Activated T-helper 1 cell treated with anti-CD3 and anti-CD28 coated beads, Interleukin-2, amount 50 U/mL, for 16 hours (primary cell): ENCODE data around the gene TNXB.
"Not testable (repeated sequence)": the region's sequence is repeated elsewhere in the genome, so short reads cannot be mapped to it uniquely, and the experiment has no call there.

Experiments
- DNase-seq, 2 donors: peaks; one replicate each; pipeline ENCODE4 v3.0.0-alpha.2; 2020; ENCODE audit warnings: low read depth in 1 of 2, low spot score in 1 of 2

TNXB gene

GRCh38 chr6:32109114-32109764 lies at the start of gene TNXB:
Gene TNXB, minus strand, starts transcription at chr6:32109338. Its CDS starts 11,140 bp downstream, at chr6:32098198.
- no peak for DNase-seq

GRCh38 chr6:32158052-32158451 lies 48.9 kb upstream of the TNXB start:
- no peak for DNase-seq

- DNase-seq = no peak
Measured at GRCh38 chr6:32156891-32157290, 47.8 kb upstream of the TNXB start.

- peak; percentile 16 to 28 for DNase-seq
Measured at GRCh38 chr6:32154514-32155161, 45.5 kb upstream of the TNXB start.

GRCh38 chr6:32153564-32154513 lies 44.7 kb upstream of the TNXB start, which contains the start of gene PPT2:
Gene PPT2, plus strand, starts transcription at chr6:32154141. Its CDS starts 454 bp downstream, at chr6:32154595.
- DNase-seq = peak; percentile 28 to 36

GRCh38 chr6:32152769-32153563 lies 43.8 kb upstream of the TNXB start:
- no peak for DNase-seq

GRCh38 chr6:32151863-32152768 lies 43.0 kb upstream of the TNXB start, which contains the start of gene PRRT1:
Gene PRRT1, minus strand, starts transcription at chr6:32151939. Its CDS starts 112 bp downstream, at chr6:32151827.
- no peak for DNase-seq

- no peak for DNase-seq
Measured at GRCh38 chr6:32151181-32151862, 42.2 kb upstream of the TNXB start.

- no peak for DNase-seq
Measured at GRCh38 chr6:32149932-32150870, 41.1 kb upstream of the TNXB start.

GRCh38 chr6:32149092-32149755 lies 40.1 kb upstream of the TNXB start:
- no peak for DNase-seq

- DNase-seq = peak; percentile 25 to 52
Measured at GRCh38 chr6:32148289-32149091, 39.4 kb upstream of the TNXB start.

- no peak for DNase-seq
Measured at GRCh38 chr6:32147401-32148132, 38.4 kb upstream of the TNXB start.

- DNase-seq = no peak
Measured at GRCh38 chr6:32146687-32147086, 37.5 kb upstream of the TNXB start.

GRCh38 chr6:32146287-32146686 lies 37.1 kb upstream of the TNXB start:
- DNase-seq = no peak

GRCh38 chr6:32144238-32144637 lies 35.1 kb upstream of the TNXB start:
- not testable (repeated sequence) for DNase-seq
